Astrocyte (in vitro differentiated cells and primary cell): ENCODE results near the gene MLKL.

Experiments used
- EZH2 ChIP-seq: IDR thresholded peaks from 2 replicates; pipeline ENCODE4 v1.6.1; 2012; ENCODE audit warnings: mild to moderate bottlenecking, low read length, inconsistent platforms; ENCODE audit not compliant: insufficient read depth
- TF ChIP-seq, protein P1 (sequence below): IDR thresholded peaks from 2 replicates; pipeline ENCODE4 v1.5.1; 2011; ENCODE audit warnings: low read depth, mild to moderate bottlenecking, inconsistent platforms, low read length, moderate library complexity; ENCODE audit not compliant: insufficient read depth

DNA sequence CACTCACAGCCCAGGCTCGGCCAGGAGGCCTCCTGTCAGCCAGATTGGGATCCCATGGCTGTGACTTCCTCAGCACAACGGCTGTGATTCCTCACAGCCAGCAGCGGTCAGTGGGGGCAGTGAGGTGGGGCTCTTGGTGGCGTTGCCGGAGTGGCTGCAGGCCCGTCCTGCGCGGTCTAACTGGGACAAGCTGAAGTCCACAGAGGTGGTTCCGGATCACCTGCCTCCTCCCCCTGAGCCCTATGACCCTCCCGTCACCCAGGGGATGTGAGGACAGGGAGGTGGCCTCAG is 34.4 kb upstream of the MLKL start:
- TF ChIP-seq EZH2: no peak
- TF ChIP-seq, protein P1, sequence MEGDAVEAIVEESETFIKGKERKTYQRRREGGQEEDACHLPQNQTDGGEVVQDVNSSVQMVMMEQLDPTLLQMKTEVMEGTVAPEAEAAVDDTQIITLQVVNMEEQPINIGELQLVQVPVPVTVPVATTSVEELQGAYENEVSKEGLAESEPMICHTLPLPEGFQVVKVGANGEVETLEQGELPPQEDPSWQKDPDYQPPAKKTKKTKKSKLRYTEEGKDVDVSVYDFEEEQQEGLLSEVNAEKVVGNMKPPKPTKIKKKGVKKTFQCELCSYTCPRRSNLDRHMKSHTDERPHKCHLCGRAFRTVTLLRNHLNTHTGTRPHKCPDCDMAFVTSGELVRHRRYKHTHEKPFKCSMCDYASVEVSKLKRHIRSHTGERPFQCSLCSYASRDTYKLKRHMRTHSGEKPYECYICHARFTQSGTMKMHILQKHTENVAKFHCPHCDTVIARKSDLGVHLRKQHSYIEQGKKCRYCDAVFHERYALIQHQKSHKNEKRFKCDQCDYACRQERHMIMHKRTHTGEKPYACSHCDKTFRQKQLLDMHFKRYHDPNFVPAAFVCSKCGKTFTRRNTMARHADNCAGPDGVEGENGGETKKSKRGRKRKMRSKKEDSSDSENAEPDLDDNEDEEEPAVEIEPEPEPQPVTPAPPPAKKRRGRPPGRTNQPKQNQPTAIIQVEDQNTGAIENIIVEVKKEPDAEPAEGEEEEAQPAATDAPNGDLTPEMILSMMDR: no peak
